ENCODE measurements around the gene ZNF778. TPM values are rescaled to one million over a fixed set of nuclear protein-coding genes. Genes with fewer than 3 reads are reported as not detected.

ZNF778 gene
- total RNA-seq, 1 experiment from 2014 or later = 8.1 TPM

- DNase-seq (ENCODE audit: low read depth) = no peak
Measured at GRCh38 chr16:89275837-89276720, 58.6 kb downstream of the ZNF778 start.

GRCh38 chr16:89277049-89277448 lies 59.5 kb downstream of the ZNF778 start:
- DNase-seq (ENCODE audit: low read depth) = no peak

GRCh38 chr16:89277641-89278341 lies 60.3 kb downstream of the ZNF778 start:
- no peak for DNase-seq (ENCODE audit: low read depth)

GRCh38 chr16:89278441-89279240 lies 61.1 kb downstream of the ZNF778 start:
- no peak for DNase-seq (ENCODE audit: low read depth)

- DNase-seq (ENCODE audit: low read depth) = no peak
Measured at GRCh38 chr16:89279666-89280481, 62.4 kb downstream of the ZNF778 start.

- no peak for DNase-seq (ENCODE audit: low read depth)
Measured at GRCh38 chr16:89280546-89281188, 63.2 kb downstream of the ZNF778 start.

GRCh38 chr16:89281189-89281577 lies 63.7 kb downstream of the ZNF778 start:
- no peak for DNase-seq (ENCODE audit: low read depth)

GRCh38 chr16:89281829-89282228 lies 64.3 kb downstream of the ZNF778 start:
- DNase-seq (ENCODE audit: low read depth) = no peak

- DNase-seq (ENCODE audit: low read depth) = no peak
Measured at GRCh38 chr16:89282523-89282922, 65.0 kb downstream of the ZNF778 start.

- no peak for DNase-seq (ENCODE audit: low read depth)
Measured at GRCh38 chr16:89283449-89283848, 65.9 kb downstream of the ZNF778 start.

- DNase-seq (ENCODE audit: low read depth) = no peak
Measured at GRCh38 chr16:89285381-89285780, 67.9 kb downstream of the ZNF778 start.

GRCh38 chr16:89286096-89286495 lies 68.6 kb downstream of the ZNF778 start:
- DNase-seq (ENCODE audit: low read depth) = no peak

Other genes with a start within 250 kb of the ZNF778 start
- gene CBFA2T3, start 240.5 kb upstream of the ZNF778 start, total RNA-seq (2014; rRNA removed; shearing (Covaris generic)) = not detected in 2 replicates
- 10.8 and 12.8 TPM in 2 replicates for gene ACSF3, start 123.9 kb upstream of the ZNF778 start, total RNA-seq (2014; rRNA removed; shearing (Covaris generic))
- 0.36 and 0.59 TPM in 2 replicates for gene CDH15, start 46.0 kb upstream of the ZNF778 start, total RNA-seq (2014; rRNA removed; shearing (Covaris generic))
- 0.12 TPM in 1 of 2 replicates, not detected in the other for gene SLC22A31, start 17.2 kb upstream of the ZNF778 start, total RNA-seq (2014; rRNA removed; shearing (Covaris generic))

Measured in RPMI7951 (cell line).